Measurements from ENCODE around the gene SF3B4.

DNA sequence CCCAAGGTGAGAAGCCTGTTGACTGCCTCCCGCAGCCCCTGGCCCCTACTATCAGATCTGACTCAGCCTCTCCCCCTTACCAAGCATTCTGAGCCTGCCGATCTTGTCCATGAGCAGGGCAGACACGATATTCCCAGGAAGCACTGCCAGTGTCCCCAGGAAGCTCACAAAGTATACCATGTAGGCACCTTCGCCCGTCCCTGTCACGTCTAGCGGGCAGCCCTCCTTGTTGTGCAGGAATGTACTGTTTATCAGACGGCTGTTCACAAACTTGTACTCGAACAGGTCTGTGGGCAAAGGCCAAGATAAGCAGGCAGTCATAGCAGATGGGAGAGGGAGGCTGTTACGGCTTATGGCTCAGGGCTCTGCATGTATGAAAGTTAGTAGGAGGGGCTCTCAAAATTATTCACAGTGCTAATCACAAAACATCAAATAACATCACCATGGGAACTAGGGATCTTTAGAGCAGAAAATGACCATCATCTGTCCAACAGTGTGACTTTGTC lies 21.0 kb downstream of the SF3B4 start:
- TF ChIP-seq CTCF (IDR thresholded peaks at IDR 0.05 in 4 of 5, conservative IDR thresholded peaks at IDR 0.05 in 1 of 5) = no peak
- TF ChIP-seq POLR2A (IDR thresholded peaks at IDR 0.05) = no peak

Measured in gastrocnemius medialis (tissue), 4 donors.